NCI-H1105 (cell line): ENCODE measurements around the gene TMTC2.

Source experiments
- DNase-seq: peaks from one replicate; lab custom pipeline; 2025; lab: John Stamatoyannopoulos, UW

TMTC2 gene

GRCh38 chr12:83015390-83016217 lies 328.9 kb downstream of the TMTC2 start:
- no peak for DNase-seq

DNA sequence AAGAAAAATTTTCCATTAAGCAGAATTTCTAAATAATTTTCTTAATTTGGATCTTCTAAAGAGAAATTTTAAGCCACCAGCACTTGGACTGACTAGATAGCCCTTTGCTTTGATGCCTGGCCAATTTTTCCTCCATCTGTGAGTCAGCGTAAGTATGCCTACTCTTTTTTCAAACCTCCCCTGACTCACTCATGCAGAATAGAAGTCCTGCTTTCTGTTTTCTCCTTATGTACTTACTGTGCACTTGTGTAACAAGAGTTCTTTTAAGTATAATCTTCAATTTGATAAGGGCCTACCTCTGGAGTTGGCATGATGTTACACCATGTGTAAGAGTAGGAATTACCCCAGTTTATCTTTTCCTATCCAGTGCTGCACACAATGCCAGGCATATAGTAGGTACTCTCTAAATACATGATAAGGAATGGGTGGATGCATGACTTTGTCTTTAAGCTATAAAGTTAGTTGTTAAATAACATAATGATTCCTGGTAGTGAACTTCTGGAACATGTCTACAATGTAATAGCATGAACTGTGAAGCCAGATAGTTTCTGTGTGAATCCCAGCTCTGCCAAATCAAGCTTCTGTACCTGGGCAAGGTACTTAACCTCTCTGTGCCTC lies 329.6 kb downstream of the TMTC2 start:
- no peak for DNase-seq

DNA sequence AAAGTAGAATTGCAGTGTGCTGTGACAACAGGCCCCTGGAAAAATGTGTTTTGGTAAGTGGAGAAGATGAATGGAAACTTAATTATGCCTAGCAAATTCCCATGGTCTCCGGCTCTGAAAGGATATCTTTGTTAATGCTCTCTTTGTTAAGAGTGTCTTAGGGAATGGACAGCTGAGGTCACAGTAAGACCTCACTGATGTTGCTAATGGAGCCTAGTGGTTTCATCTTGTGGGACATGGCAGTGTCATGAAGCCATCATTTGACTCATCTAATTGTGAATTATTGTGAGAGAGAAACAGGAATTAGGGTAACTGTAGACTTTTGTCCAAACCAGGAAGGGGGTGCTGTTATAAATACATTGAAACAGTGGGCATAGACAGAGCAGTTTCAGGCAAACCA lies 330.3 kb downstream of the TMTC2 start:
- no peak for DNase-seq

- DNase-seq, result no peak
These were observed 331.4 kb downstream of the TMTC2 start for GRCh38 chr12:83018088-83018487.

DNA sequence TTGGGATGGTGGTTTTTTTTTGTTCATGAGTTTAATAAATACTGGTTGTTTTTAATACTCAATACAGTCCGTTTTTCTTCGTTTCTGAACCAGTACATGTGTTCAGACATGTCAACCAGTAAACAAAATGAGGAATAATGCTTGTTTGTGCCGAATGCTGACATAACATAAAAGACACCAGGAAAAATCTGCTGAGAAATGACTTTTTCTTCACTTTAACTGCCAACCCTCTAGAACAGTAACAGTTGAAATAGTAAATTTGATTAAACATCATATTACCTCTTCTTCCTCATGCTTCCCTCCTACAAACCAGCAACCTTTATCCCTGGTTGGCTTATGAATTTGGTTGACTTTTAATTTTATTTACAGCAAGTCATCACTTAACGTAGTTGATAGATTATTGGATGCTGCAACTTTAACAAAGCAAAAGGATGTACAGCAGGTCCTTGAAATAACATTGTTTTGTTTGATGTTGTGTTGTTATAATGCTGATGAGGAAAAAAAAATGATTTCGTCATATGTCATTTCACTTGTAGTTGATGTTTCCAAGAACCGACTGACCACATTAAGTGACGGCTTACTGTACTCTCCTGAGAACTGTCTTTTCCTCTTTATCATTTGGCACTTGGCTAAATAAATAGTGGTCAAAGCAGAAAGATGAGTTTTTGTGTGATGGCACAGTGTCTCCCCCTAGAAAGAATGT lies 340.5 kb downstream of the TMTC2 start:
- no peak for DNase-seq

DNA sequence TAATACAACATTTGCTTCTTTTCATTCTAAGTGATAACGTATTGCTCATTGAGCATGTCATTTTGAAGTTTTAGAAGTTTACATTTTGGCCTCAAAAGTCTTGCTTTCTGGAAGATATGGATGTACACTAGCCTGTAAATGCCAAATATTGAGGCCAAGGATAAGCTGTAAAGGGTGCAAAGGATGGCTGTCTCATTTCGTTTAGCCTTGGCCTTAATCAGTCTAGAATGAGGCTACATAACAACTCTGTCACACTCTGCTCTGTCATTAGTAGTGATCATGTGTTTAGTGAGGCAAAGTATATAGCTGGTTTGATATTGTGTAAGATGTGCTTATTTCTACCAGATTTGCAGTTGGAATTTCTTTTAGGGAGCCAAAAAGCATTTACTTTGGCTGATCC lies 344.5 kb downstream of the TMTC2 start:
- DNase-seq, result no peak

DNA sequence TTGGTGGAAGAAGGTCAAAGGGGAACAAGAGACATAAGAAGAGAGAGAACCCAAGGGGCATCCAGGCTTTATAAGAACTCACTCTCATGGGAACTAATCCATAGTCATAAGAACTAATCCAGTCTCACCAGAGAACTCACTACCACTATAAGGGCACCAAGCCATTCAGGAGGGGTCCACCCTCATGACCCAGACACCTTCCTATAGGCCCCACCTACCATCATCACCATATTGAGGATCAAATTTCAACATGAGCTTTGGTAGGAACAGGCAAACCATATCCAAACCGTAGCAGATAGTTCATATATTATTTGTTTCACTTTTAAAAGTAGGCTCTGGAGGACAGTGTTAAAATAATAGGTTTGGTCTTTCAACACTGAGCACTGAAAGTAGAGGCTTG lies 350.1 kb downstream of the TMTC2 start:
- no peak for DNase-seq

DNA sequence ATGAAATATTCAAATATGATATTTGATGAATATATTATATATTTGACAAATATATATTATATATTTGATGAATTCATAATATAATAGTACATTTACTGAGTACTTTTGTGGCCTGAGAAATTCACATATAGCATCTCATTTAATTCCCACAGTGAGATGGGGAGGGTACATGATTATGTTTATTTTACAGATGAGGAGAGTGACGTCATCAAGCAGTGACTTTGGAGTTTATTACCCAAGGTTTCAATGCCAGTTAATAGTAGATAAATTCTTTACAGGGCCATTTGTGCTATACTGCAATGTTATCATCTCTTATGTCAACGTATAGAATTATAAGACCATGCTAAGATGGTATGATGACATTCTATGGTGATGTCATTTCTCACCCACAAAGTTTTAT lies 352.7 kb downstream of the TMTC2 start:
- DNase-seq, result no peak

DNA sequence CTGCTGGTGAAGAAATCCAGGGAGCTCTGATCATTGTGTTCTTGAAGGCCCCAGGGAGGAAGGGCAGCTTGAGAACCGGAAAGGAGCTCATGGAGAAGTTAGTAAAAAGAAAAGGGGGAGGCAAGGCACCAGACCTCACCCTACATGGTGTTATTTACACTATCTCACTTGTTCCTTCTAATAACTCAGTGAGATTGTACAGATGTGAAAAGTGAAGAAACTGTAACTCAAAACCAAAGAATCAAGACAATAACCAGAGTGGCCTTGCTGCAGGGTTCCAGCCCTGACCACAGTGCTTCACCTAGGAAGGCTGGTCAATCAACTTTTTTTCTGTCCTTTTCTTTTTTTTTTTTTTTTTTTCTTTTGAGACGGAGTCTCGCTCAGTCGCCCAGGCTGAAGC lies 353.6 kb downstream of the TMTC2 start:
- no peak for DNase-seq

DNA sequence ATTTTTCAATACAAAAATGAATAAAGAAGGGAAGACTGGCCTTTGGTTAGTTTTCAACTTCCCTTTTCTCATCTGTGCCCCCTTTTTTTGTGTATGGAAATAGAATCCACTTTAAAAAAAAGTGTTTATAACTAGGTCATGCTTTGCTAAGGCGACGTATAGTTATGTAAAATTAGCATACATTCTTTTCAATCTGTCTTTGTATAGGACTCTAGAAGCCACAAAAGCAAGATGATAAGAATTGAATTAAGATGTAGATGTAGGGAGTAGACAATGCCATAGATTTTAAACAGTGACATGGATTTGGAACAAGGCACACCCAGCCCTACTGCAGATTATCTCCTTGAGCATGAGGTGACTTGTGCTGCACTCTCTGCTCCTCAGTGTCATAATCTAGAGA lies 354.3 kb downstream of the TMTC2 start:
- no peak for DNase-seq

DNA sequence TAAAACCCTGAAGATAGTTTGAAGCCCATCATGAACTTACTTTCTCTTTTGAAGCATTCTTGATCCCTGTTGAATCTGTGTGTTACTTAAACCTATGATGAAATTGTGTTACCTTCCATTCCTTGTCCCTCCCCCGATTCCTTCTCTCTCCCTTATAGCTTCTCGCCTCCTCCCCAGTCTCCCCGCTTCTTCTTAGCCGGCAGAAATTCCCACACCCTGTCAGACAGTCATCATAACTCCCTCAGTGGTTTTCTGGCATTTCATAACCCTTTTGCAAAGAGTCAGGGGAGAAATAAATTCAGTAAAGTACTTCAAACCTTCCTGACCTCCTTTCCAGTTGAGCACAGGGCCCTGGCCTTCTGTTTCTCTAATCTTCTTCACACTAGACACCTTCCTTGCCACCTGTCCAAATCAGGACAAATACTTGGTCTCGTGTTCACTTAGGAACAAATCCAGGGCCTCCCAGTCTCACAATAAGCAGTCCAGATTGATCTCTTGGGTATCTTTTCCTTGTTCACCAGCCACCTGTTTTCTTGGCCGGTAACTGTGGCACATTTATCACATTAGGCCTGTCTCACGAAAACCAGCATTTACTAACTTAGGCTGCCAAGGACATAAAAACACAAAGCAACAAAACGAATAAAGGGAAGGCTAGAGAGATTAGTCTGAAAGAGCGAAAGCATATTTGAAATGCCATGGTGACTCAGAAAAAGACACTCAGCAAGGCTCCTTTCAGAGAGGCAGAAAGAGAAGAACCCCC lies 355.9 kb downstream of the TMTC2 start:
- no peak for DNase-seq

GRCh38 chr12:83044736-83045135 lies 358.0 kb downstream of the TMTC2 start:
- DNase-seq, result no peak

DNA sequence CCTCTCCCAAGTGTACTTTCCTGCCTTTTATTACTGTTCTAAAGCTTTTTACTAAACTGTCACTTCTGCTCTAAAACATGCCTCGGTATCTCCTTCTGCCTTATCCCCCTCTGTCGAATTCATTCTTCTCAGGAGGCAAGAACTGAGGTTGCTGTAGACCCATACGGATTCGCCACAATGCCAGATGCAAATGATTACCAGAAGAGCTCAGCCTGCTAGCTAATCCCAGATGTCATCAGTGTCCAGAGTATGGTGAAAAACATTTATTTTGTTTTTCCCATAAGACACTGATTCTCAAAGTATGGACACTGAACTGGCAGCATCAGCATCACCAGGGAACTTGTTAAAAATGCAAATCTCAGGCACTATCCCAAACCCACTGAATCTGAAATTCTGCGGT lies 359.3 kb downstream of the TMTC2 start:
- DNase-seq, result no peak

- no peak for DNase-seq
These were observed 362.6 kb downstream of the TMTC2 start for GRCh38 chr12:83049306-83049705.

GRCh38 chr12:83052890-83053541 lies 366.3 kb downstream of the TMTC2 start:
- DNase-seq, result no peak

GRCh38 chr12:83057436-83057835 lies 370.7 kb downstream of the TMTC2 start:
- no peak for DNase-seq

- no peak for DNase-seq
These were observed 372.4 kb downstream of the TMTC2 start for GRCh38 chr12:83059107-83059506.

GRCh38 chr12:83065562-83065961 lies 378.9 kb downstream of the TMTC2 start:
- DNase-seq, result peak; percentile 59

GRCh38 chr12:83067981-83068380 lies 381.3 kb downstream of the TMTC2 start:
- DNase-seq, result no peak

DNA sequence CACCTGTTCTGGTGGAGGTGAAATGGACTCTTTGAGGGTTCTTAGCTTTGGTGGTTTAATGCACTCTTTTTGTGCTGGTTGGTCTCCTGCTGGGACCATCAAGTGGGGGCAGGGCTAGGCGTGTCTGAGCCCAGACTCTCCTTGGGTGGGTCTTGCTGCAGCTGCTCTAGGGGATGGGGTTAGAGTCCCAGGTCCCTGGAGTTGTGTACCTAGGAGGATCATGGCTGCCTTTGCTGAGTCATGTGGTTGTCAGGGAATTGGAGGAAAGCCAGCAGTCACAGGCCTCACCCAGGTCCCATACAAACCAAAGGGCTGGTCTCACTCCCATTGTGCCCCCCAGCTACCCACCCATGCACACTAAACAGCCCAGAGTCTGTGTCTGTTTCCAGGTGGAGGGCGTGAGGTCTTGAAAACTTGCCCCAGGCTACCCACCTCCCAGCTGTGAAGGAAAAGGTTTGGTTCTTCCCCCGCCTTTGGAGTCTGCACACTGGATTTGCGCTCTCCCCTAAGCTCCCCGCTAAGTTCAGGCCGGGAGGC lies 387.7 kb downstream of the TMTC2 start:
- no peak for DNase-seq

DNA sequence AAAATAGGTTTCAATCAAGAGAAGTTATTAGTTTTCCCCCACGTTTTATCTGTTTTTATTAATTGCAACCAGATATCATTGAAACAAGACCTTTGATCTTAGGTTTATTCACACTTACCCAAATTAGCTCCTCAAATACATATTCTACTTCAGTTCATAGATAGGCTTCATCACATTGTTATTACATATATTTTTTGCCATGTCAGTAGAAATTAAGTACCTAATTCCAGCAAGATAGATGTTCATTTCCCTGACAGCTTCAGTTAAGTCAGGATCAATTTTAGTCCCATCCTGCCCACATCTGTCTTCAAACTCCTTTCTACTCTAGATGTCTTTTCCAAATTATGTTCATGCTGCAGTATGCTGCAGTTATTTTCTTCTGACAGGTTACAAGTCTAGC lies 388.8 kb downstream of the TMTC2 start:
- no peak for DNase-seq

DNA sequence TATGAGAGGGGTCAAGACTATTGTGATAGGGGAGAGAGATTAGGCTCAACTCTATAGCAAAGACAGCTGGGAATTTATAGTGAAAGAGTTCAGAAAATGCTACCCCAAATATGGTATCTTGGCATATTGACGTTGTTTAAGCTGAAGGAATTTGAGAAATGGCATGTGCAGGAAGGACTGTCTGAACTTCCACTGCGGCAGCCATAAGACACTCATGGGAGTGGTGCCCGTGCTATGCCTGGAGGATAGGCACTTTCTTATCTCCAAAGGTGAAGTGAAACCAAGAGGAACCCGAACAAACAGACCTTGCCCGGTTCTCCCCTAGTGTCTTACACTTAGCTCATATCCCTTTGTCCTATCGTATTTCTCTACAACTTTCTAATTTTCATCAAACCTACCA lies 390.3 kb downstream of the TMTC2 start:
- no peak for DNase-seq
